DOHH2 (cell line): ENCODE results near the gene NRXN3.
"Not testable (repeated sequence)": the region's sequence is repeated elsewhere in the genome, so short reads cannot be mapped to it uniquely, and the experiment has no call there.

ENCODE experiments used
- H3F3A ChIP-seq: fragments of 200-600 bp; sonication (generic), shearing (Covaris generic); 2 replicates; pipeline ENCODE4 v1.6.0; 2016; ENCODE audit warnings: antibody characterized with exemption, mild to moderate bottlenecking; ENCODE audit not compliant: control insufficient read depth, insufficient read depth
- H3K27ac ChIP-seq: fragments of 200-600 bp; sonication (generic); 2 replicates; pipeline ENCODE4 v1.5.1; 2014; ENCODE audit warnings: low read depth, mild to moderate bottlenecking, low read length, moderate library complexity
- H3K27me3 ChIP-seq: fragments of 200-600 bp; sonication (generic); 2 replicates; pipeline ENCODE4 v1.6.1; 2014; ENCODE audit warnings: mild to moderate bottlenecking, low read length, mixed read lengths; ENCODE audit not compliant: control insufficient read depth
- H3K36me3 ChIP-seq: fragments of 200-600 bp; sonication (generic); 2 replicates; pipeline ENCODE4 v1.6.1; 2014; ENCODE audit warnings: mild to moderate bottlenecking, low read length, moderate library complexity, mixed read lengths; ENCODE audit not compliant: control insufficient read depth
- H3K4me1 ChIP-seq: fragments of 200-600 bp; sonication (generic); 2 replicates; pipeline ENCODE4 v1.6.1; 2014; ENCODE audit warnings: mild to moderate bottlenecking, low read length, mixed read lengths; ENCODE audit not compliant: control insufficient read depth
- H3K4me2 ChIP-seq: fragments of 200-600 bp; sonication (generic); 2 replicates; pipeline ENCODE4 v1.6.0; 2014; ENCODE audit warnings: mild to moderate bottlenecking, low read length, moderate library complexity
- H3K4me3 ChIP-seq: fragments of 200-600 bp; sonication (generic); 2 replicates; pipeline ENCODE4 v1.5.1; 2014; ENCODE audit warnings: mild to moderate bottlenecking, low read length, mixed read lengths
- H3K79me2 ChIP-seq: fragments of 200-600 bp; sonication (generic); 2 replicates; pipeline ENCODE4 v1.6.1; 2014; ENCODE audit warnings: mild to moderate bottlenecking, low read length, mixed read lengths; ENCODE audit not compliant: control insufficient read depth
- H3K9me2 ChIP-seq: fragments of 200-600 bp; sonication (generic); replicated peaks from 2 replicates; pipeline ENCODE4 v1.6.1; 2014; ENCODE audit warnings: mild to moderate bottlenecking, low read length, mixed read lengths; ENCODE audit not compliant: control insufficient read depth
- H3K9me3 ChIP-seq: fragments of 200-600 bp; sonication (generic); 2 replicates; pipeline ENCODE4 v1.6.1; 2014; ENCODE audit warnings: antibody characterized with exemption, low read length, mixed read lengths; ENCODE audit not compliant: control insufficient read depth, insufficient read depth
- H4K20me1 ChIP-seq: fragments of 200-600 bp; sonication (generic); 2 replicates; pipeline ENCODE4 v1.6.0; 2014; ENCODE audit warnings: low read depth, mild to moderate bottlenecking, antibody characterized with exemption, low read length, moderate library complexity; ENCODE audit not compliant: control insufficient read depth, insufficient read depth
- EZH2phosphoT487 ChIP-seq: fragments of 200-600 bp; sonication (generic); IDR thresholded peaks from 2 replicates; pipeline ENCODE4 v1.6.1; 2017; ENCODE audit warnings: borderline replicate concordance, mild to moderate bottlenecking, antibody characterized with exemption, low read length, moderate library complexity, mixed read lengths
- TF ChIP-seq, protein P1 (sequence below): fragments of 200-600 bp; sonication (generic); IDR thresholded peaks from one replicate; pipeline ENCODE4 v1.5.1; 2014; ENCODE audit warnings: antibody characterized with exemption, mild to moderate bottlenecking, low read depth, low read length; ENCODE audit not compliant: poor library complexity, severe bottlenecking

NRXN3 gene

GRCh38 chr14:79017561-79017960 lies 847.4 kb downstream of the NRXN3 start:
- no peaks in the 10 kb centered on the region for H3K9me3 ChIP-seq
- H3K9me2 ChIP-seq: no peaks in the 10 kb centered on the region
- H3K79me2 ChIP-seq: no peaks in the 10 kb centered on the region
- H3K27me3 ChIP-seq: no peaks in the 10 kb centered on the region
- H3K4me2 ChIP-seq: no peak overlapping the region
- H3K4me3 ChIP-seq: no peak overlapping the region
- no peaks in the 10 kb centered on the region for H3K36me3 ChIP-seq
- H4K20me1 ChIP-seq: no peaks in the 10 kb centered on the region
- no peak overlapping the region for H3K27ac ChIP-seq
- H3F3A ChIP-seq: no peaks in the 10 kb centered on the region
- TF ChIP-seq, protein P1, sequence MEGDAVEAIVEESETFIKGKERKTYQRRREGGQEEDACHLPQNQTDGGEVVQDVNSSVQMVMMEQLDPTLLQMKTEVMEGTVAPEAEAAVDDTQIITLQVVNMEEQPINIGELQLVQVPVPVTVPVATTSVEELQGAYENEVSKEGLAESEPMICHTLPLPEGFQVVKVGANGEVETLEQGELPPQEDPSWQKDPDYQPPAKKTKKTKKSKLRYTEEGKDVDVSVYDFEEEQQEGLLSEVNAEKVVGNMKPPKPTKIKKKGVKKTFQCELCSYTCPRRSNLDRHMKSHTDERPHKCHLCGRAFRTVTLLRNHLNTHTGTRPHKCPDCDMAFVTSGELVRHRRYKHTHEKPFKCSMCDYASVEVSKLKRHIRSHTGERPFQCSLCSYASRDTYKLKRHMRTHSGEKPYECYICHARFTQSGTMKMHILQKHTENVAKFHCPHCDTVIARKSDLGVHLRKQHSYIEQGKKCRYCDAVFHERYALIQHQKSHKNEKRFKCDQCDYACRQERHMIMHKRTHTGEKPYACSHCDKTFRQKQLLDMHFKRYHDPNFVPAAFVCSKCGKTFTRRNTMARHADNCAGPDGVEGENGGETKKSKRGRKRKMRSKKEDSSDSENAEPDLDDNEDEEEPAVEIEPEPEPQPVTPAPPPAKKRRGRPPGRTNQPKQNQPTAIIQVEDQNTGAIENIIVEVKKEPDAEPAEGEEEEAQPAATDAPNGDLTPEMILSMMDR: no peak
- TF ChIP-seq EZH2phosphoT487: no peak
- H3K4me1 ChIP-seq: no peaks in the 10 kb centered on the region

DNA sequence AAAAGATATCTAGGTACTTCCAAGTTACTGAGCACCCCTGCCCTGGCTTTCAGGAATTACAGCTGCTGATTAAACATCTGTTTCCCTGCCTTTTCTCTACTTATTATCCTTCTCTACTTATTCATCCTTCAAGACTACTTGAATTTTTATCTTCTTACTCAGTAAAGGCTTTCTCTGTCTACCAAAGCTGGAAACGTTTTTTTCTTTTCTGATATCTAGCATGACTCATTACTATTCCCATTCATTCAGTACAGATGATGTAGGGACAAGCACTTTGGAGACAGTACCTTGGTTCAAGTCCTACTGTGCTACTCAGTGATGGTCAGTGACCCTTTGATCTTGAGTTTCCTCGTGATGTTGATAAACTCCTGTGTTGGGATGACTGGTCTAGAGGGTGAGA lies 848.7 kb downstream of the NRXN3 start:
- H3K27ac ChIP-seq: no peak overlapping the region
- no peak overlapping the region for H3K4me3 ChIP-seq
- H3K4me2 ChIP-seq: no peak overlapping the region
- TF ChIP-seq EZH2phosphoT487: no peak
- TF ChIP-seq, protein P1: no peak
- no peaks in the 10 kb centered on the region for H3F3A ChIP-seq
- H3K27me3 ChIP-seq: no peaks in the 10 kb centered on the region
- no peaks in the 10 kb centered on the region for H4K20me1 ChIP-seq
- H3K79me2 ChIP-seq: no peaks in the 10 kb centered on the region
- H3K36me3 ChIP-seq: no peaks in the 10 kb centered on the region
- no peaks in the 10 kb centered on the region for H3K4me1 ChIP-seq
- H3K9me2 ChIP-seq: no peaks in the 10 kb centered on the region
- no peaks in the 10 kb centered on the region for H3K9me3 ChIP-seq

GRCh38 chr14:79019898-79020297 lies 849.7 kb downstream of the NRXN3 start:
- not testable (repeated sequence) for H3K36me3 ChIP-seq, H3K4me3 ChIP-seq, H3K9me3 ChIP-seq, H3K4me1 ChIP-seq, H3K27me3 ChIP-seq, H3K9me2 ChIP-seq, H3K27ac ChIP-seq, H3F3A ChIP-seq, H3K4me2 ChIP-seq, H3K79me2 ChIP-seq, H4K20me1 ChIP-seq

- Histone ChIP-seq H4K20me1 (no peaks in the 10 kb centered on the region), H3K9me3 (no peaks in the 10 kb centered on the region), H3K4me2 (no peak overlapping the region), H3K4me1 (no peaks in the 10 kb centered on the region), H3K27ac (no peak overlapping the region), H3K4me3 (no peak overlapping the region), H3K27me3 (no peaks in the 10 kb centered on the region), H3K9me2 (no peaks in the 10 kb centered on the region), H3K36me3 (no peaks in the 10 kb centered on the region), H3K79me2 (no peaks in the 10 kb centered on the region), H3F3A (no peaks in the 10 kb centered on the region)
- no peak for TF ChIP-seq EZH2phosphoT487
- TF ChIP-seq, protein P1: no peak
Measured at GRCh38 chr14:79021766-79022165, 851.6 kb downstream of the NRXN3 start.
